Measurements from ENCODE around the gene SRRD.

DNA sequence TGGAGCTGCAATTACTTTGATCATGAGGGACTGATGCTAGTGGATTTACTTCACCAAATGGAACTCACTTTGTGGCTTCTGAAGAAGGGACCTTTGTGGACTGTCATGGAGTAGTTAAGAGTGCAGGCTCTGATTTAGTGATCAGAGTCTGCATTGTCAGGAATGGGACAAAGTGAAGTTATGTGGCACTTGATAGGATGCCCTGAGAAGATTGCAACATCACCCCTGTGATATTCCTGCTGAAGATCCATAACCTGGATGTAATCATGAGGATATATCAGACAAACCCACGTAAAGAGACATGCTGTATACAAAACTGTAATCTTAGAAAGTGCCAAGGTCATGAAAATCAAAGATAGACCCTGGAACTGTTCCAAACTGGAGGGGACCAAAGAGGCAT, 30.2 kb downstream of the SRRD start:
- TF ChIP-seq, protein P1, sequence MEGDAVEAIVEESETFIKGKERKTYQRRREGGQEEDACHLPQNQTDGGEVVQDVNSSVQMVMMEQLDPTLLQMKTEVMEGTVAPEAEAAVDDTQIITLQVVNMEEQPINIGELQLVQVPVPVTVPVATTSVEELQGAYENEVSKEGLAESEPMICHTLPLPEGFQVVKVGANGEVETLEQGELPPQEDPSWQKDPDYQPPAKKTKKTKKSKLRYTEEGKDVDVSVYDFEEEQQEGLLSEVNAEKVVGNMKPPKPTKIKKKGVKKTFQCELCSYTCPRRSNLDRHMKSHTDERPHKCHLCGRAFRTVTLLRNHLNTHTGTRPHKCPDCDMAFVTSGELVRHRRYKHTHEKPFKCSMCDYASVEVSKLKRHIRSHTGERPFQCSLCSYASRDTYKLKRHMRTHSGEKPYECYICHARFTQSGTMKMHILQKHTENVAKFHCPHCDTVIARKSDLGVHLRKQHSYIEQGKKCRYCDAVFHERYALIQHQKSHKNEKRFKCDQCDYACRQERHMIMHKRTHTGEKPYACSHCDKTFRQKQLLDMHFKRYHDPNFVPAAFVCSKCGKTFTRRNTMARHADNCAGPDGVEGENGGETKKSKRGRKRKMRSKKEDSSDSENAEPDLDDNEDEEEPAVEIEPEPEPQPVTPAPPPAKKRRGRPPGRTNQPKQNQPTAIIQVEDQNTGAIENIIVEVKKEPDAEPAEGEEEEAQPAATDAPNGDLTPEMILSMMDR (IDR thresholded peaks at IDR 0.05), result no peak
- no peak for TF ChIP-seq EP300 (IDR thresholded peaks at IDR 0.05)

All from upper lobe of left lung (tissue), 4 donors.